DMS53 (cell line): ENCODE data around the gene OR13J1.
A peak's percentile ranks its signal among the peaks of the same experiment; 100 is the strongest.

Experiments used
- DNase-seq: peaks from one replicate; lab custom pipeline; 2025; lab: John Stamatoyannopoulos, UW

Gene OR13J1

DNA sequence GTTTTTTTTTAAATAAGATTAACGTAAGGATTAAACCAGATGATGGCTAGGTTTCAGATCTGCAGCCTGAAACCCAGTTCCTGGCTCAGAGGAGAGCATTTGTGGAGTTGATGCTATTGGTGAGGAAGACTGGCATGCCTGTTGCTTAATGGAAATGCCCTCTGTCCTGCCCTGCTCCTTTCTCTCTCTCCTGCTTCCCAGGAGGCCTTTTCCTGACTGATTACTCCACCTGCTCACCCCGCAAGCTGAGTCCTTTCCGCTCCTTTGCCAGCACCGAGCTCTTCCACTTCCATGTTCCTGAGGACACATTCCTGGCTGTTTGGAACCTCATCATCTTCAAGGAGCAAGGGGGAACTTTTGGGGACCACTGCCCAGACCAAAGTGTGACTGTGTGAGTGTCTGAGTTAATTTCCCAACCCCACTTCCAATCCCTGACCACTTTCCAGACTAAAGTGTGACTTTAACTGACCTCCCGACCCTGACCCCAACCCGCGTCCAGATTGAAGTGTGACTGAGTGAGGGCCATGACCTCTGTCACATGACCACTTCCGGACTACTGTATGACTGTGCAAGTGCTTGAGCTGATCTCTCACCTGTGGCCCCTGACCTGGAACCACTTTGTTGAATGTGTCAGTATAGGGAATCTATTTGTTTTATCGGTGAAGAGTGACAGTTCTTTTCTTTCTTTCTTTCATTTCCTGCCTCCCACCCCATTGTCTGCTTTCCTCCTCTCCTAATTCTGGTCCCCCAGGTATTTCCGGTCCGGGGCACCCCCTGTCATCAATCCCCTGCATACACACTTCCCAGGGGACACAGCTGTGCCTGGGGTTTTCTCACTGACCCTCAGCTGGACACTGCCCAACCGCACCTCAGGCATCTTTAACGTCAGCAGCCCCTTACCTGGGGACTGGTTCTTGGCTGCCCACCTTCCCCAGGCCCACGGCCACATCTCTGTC is 35.7 kb downstream of the OR13J1 start:
- DNase-seq = peak; percentile 11

DNA sequence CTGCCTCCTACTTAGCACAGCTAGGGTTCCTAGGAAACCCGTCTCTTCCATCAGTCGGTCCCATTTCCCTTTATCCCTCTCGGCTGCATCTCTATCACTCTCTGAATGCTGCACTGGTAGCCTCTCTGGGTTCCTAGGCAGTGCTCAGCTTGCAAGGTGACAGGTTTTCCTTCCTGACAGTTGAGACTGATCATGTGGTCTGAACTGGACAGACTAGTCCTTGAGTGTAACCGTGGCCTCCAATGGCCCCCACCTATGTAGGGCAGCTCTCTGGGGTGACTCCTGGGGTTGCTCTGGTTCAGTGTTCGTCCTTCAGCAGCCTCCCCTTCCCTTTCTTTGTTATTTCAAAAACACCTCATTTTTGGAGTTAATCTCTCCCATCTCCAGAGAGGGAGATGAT is 37.4 kb downstream of the OR13J1 start:
- peak; percentile 42 for DNase-seq

DNA sequence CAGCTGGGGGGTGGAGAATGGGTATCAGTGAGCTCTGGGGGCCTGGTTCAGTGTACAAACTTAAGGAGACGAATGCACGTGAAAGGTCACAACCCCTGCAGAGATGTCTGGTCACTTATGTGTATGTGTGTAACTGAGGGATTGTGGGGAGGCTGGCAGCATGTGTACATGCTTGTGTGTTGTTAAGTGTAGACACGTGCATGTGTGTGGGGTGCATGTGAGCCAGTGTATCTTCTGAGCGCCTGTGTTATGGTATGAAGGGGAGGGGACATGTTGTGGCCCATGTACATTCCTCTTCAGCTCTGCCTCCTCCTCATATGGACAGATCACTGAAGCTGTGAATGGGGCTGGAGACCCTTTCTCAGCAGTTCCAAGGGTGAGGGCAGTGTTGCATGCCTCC is 39.2 kb downstream of the OR13J1 start:
- DNase-seq = no peak

DNA sequence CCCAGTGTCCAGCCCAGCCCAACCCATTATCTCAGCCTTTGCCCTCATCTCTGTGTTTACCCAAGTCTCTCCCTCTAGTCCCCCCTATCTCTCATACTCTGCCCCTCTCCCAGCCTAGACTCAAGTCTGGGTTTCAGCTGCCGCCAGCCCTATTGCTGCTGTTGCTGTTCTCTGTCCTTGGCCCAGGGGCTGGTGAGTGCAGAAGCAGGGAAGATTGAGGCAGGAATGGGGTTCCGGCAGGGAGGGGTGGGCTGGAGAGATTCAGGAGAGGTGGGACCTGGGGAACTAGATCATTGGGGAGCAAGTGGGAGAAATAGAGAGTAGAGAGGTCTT is 40.5 kb downstream of the OR13J1 start:
- DNase-seq = no peak

DNA sequence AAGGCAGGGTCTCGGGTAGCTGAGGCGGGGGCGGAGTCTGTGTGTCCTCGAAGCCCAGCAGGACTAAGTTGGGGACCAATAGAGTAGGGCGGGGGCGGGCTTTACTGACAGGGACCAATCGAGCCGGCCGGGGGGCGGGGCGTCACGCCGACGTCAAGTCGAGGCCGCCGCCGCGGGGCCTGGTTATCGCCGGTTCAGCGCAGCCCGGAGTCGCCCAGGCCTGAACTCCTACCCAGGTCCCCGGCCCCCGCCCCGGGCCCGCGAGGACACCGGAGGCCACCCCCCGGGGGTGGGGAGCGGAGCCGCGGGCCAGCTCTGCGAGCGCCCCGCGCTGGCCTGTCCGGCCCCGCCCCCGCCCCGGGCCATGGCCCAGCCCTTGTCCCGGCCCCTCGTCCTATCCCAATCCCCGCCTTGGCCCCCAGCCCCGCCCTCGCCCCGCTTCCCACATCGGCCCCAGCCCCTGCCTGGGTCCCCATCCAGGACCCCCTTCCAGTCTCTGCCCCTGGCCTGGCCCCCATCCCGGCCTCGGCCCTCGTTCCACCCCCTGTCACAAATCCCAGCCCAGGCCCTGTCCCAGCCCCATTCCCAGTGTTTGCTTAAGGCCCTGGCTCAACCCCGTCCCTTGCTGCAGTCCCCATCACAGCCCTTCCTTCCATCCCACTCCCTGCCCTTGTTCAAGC is 41.0 kb downstream of the OR13J1 start, which contains the start of gene TMEM8B:
Gene TMEM8B, plus strand, starts transcription at position 145 of the 680 bp plus-strand sequence. Its CDS starts 220 bp downstream, at position 365.
- DNase-seq = peak; percentile 94

DNA sequence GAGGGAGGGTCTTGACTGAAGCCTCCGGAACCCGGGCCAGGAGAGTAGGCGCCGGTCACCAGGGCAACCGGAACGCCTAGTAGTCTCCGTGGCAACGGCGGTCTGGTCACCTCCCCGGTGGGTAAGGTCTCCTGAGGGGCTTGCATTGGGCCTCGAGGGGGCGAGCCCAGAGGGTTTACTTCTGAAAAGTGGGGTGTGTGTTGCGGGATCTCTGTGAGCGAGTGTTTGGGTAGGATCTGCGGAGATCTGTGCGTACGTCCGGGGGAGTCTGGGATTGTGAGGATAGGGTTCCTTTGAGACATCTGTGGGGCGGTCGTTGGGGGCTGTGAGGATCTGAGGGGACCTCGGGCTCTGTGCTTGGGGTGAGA is 41.5 kb downstream of the OR13J1 start, which contains the start of gene FAM221B:
Gene FAM221B, minus strand, starts transcription at position 17 of the 368 bp plus-strand sequence. CDS start 2,571 bp downstream, outside the sequence.
- DNase-seq = peak; percentile 59

DNA sequence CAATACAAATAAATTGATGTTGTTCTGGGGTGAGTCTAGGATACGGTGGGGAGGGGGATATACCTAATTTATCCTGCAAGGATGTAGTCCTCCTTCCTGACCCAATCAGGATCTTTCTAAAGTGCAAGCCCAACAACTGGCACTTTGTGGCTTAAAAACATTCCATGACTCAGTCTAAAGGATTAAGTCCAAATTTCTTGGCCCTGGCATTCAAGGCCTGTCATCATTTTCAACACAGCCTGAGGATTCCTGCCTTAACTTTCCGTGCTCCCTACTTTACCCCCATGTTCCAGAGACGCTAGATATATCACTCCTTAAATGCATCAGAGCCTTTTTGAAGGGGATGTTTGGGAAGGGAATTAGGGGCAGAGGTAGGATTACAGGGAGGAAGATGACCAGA is 42.7 kb downstream of the OR13J1 start:
- no peak for DNase-seq

DNA sequence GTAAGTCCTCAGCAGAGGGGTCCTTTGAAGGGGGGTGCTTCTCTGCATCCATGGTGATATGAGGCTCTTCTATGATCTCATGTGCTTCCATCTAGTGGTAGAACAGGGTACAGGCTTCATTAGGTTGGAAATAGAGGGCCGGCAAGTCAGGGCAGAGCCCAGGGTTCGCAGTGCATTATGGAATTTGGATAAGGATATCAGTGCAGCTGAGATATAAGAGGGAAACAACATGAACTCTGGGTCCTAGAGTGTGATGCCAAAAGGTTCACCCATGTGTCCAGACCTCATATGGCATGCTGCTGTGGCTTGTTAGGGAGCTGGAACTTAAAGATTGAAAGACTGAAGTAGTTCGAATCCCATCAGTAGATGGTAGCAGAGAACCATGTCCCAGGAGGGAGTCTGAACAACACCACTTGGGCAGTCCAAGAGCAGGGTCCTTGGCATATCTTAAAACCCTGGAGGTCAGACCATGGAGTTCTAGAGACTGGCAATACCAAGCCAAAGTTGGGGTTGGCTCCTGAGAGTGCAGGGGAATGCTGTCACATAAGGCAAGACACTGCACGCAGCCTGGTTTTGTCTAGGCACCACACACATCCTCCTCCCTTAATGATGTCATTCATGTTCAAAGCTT is 44.0 kb downstream of the OR13J1 start:
- DNase-seq = peak; percentile 70

DNA sequence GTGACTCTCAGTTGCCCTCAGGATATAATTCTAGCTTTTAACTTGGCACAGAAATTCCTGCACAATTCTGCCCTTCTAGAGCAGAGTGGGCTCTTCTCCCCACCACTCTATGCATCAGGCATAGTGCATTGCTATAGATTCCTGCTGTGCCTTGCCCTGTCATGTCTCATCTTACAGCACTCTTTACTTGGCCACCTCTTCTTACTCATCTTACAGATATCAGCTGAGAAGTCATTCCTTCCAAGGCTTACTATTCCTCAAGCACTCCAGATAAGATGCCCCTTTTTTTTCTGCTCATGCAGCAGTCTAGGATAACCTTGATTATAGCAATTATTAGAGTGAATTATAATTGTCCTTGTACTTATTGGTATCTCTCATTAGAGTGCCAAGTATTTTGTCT is 47.3 kb downstream of the OR13J1 start:
- DNase-seq = no peak

DNA sequence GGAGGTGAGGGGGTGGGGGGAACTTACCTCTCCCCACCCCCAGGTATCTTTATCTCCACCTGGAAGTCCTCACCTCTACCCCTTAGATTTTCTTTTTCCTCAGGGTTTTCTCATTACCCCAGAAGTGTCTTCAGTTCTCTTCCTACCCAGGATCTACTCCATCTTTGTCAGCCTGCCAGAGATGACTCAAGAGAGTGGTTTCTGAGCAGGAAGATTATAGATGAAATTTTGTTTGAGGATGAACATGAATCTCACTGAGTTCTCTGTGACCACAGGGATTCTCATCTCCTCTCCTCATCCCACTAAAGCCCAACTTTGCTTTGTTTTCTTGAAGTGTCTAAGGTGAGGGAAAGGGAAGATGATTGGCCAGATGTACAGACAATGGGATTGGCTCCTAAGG is 50.1 kb downstream of the OR13J1 start:
- DNase-seq = no peak
